ENCODE data around the gene ITIH2. TPM values are rescaled to one million over a fixed set of nuclear protein-coding genes. Genes with fewer than 3 reads are reported as not detected.
"Not testable (repeated sequence)": the region's sequence is repeated elsewhere in the genome, so short reads cannot be mapped to it uniquely, and the experiment has no call there.

ITIH2 gene
- total RNA-seq, 1 donor from 2014 or later = not detected

GRCh38 chr10:7696545-7696944 lies 6.6 kb upstream of the ITIH2 start:
- no peak for DNase-seq (ENCODE audit: low read depth, low spot score)

GRCh38 chr10:7697426-7697825 lies 5.7 kb upstream of the ITIH2 start:
- no peak for DNase-seq (ENCODE audit: low read depth, low spot score)

DNA sequence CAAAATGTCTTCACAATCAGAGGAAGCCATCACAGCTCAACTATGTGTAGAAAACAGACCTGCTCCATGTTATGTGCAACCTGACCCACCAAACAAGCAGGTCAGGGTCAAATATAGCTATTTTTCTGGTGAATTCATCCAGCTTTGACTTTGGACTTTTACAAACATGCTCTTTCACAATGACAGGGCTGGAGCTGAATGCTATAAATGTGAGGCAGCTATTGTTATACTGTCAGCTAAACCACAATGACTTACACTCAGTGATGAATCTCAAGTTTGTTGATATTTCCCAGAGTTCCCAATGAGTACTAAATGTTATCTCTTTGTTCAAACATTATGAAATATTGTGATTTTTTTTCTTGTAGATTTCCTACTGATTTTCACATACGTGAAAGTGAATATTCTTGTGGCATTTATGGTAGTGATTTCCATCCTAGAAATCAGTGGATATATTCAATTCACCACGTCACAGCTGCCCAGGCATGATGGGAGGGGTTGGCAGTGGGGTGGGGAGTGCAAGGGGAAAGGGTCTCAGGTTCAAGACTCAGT lies 2.5 kb upstream of the ITIH2 start:
- no peak for DNase-seq (ENCODE audit: low read depth, low spot score)

GRCh38 chr10:7701158-7701742 lies 1.9 kb upstream of the ITIH2 start:
- DNase-seq (ENCODE audit: low read depth, low spot score) = no peak

DNA sequence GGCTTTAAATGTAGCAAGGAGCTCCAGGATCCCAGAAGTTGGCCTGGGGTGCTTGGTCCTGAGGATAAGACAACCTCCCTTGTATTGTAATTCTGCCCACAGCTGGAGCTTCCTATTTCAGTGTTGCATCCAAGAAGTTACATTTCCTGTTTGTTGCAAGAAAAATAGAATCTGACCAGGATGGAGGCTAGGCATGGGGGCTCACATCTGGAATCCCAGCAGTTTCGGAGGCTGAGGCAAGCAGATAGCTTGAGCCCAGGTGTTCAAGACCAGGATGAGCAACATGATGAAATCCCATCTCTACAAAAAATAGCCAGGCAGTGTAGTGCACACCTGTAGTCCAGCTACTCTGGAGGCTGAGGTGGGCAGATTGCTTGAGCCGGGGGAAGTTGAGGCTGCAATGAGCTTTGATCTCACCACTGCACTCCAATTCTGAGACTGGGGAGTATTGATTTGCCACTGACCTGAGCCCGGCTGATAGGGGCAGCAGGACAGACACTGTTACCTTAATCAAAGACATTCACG lies 766 bp upstream of the ITIH2 start:
- DNase-seq (ENCODE audit: low read depth, low spot score) = no peak

DNA sequence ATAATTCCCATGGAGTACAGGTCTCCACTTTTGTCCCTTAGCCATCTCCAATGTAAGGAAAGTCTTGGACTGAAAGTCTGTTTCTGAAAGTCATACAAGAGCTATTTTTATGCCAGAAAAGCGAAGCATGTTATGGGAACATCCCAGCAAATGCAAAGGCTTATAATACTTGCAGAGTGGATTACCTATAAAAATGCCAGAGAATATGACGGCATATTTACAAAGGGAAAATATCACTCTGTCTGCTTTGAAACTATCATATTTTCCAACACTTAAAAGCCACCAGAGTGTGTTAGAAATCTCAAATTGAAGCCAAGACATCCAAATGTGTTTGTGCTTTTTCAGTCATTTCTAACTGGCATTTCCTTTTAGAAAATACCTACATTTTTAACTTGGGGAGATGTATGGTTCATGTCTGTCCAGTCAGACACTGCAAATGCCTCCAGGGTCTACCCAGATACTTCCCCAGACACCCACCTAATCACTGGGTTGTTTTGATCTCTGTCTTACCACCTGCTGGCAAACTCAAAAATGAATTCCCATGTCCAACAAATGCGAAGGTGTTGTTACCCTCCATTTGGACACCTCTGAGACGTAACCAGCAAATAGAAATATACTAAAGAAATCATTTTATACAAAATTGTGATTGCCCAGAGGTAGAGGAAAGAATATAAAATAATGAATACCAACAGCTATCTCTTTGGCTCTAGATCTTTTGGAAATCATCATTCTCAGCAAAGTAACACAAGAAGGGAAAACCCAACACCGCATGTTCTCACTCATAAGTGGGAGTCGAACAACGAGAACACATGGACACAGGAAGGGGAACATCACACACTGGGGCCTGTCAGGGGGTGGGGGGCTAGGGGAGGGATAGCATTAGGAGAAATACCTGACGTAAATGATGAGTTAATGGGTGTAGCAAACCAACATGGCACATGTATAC lies 1.2 kb downstream of the ITIH2 start:
- DNase-seq (ENCODE audit: low read depth, low spot score) = no peak

GRCh38 chr10:7705341-7705740 lies 2.2 kb downstream of the ITIH2 start:
- DNase-seq (ENCODE audit: low read depth, low spot score) = no peak

DNA sequence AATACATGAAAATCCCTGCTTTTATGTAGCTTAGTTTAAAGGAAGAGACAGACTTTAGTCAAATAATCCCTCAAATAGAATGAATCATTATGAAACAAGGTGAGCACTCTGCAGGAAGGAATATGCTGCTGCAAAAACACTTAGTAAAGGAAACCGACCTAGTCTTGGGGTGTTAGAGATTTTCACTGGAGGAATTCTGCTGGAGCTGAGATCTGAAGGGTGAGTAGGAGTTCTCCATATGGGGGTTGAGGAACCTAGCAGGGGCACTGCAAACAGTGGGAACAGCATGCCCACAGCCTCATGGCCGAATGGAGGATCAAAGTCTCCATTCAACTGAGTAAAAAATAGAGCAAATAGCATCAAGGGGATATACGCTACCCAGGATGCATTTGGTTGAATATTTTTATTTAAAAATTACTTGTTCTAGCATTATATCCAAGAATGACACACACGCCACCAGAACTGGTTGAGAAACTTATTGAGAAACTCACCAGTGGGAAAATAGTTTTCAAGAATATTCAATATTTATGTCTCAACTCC lies 3.5 kb downstream of the ITIH2 start:
- DNase-seq (ENCODE audit: low read depth, low spot score) = no peak

DNA sequence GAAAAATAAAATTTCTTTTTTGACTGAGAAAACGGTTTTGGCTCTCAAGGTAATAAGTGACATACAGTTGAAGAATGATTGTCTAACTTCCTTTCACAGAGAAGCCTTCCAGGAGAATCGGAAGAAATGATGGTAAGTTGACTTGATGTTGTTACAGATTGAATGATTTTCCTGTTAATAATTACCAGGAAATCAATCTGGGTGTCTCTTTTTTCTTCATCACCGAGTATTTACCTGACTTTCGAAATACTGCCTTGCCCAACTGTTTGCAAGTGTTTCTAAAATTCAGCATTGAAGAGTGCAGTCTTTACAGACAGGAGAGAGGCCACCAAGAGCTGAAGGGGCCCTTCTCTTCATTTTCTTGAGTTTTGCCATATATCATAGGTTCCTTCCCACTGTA lies 4.0 kb downstream of the ITIH2 start:
- no peak for DNase-seq (ENCODE audit: low read depth, low spot score)

- DNase-seq (ENCODE audit: low read depth, low spot score) = no peak
Observed at GRCh38 chr10:7707858-7708622, 4.9 kb downstream of the ITIH2 start.

DNA sequence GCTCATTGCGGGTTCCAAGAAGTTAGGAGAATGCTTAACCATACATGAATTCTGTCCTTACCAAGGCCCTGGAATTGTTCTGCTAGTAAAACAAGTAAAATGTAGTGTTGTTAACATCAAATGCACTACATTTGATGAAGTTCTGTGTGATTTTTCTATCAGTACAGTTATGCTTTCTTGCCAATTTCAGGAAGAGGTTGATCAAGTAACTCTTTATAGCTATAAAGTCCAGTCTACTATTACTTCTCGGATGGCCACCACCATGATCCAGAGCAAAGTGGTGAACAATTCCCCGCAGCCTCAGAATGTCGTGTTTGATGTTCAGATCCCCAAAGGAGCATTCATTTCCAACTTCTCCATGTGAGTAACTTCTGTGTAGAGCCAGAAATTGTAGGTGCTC lies 5.7 kb downstream of the ITIH2 start:
- no peak for DNase-seq (ENCODE audit: low read depth, low spot score)

DNA sequence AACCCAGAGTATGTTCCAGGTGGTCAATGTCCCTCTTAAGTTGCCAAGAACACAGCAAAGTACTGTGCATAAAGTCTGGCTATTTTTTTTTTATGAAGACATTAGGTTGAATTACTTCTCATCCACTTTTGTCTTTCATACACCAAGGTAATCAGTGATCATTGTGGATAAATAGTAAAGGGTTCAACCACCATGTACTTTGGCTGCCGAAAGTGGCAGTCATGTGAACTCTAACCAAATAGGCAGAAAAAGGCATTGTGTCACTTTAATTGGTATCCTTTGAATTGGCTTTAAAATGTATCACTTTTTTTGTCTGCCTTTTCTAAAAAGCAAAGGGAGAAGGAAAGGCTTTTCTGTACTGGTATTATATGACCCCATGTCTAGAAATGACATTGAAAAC lies 7.3 kb downstream of the ITIH2 start:
- DNase-seq (ENCODE audit: low read depth, low spot score) = no peak

DNA sequence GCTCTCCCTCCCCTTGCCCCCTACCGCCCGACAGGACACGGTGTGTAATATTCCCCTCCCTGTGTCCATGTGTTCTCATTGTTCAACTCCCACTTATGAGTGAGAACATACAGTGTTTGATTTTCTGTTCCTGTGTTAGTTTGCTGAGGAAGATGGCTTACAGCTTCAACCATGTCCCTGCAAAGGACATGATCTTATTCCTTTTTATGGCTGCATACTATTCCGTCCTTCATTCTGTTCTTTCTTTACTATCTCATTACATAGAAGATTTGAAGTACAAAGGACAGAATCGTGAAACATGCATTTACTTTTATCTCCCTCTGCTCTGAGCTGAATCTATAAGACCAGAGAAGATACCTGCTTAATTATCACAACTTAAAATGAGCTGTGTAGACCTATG lies 8.0 kb downstream of the ITIH2 start:
- DNase-seq (ENCODE audit: low read depth, low spot score) = not testable (repeated sequence)

GRCh38 chr10:7715515-7715914 lies 12.4 kb downstream of the ITIH2 start:
- DNase-seq (ENCODE audit: low read depth, low spot score) = no peak

DNA sequence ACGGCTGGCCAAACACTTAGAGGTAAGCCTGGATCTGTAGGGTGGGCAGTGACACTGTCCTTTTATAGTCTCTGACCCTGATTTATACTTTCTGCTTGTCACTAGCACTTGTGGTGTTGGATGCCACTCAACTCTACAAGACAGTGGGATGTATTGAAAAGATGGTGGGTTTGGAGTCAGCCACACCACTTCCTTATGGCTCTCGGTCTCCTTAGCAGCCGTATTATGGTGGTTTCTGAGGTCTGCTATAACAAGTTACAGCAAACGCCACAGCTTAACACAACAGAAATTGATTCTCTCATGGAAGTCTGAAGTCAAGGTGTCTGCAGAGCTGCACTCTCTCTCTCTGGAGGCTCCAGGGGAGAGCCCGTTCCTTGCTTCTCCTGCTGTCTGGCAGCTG lies 14.7 kb downstream of the ITIH2 start:
- DNase-seq (ENCODE audit: low read depth, low spot score) = no peak

DNA sequence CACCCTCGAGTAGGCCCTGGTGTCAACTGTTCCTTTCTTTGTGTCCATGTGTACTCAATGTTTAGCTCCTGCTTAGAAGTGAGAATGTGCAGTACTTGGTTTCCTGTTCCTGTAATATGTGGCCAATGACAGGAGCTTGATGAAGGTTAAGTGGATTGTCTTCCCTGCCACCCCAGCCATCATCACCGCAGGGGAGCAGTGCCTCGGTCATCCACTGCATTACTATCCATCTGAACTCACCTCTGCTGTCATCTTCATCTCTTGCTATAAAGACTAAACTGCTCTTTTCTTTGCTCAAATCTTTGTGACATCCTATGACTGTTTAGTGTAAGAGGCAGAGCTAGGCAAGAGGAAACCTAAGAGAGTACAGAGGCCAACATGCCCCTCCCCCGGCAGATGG lies 15.6 kb downstream of the ITIH2 start:
- DNase-seq (ENCODE audit: low read depth, low spot score) = no peak

GRCh38 chr10:7720478-7720877 lies 17.4 kb downstream of the ITIH2 start:
- no peak for DNase-seq (ENCODE audit: low read depth, low spot score)

DNA sequence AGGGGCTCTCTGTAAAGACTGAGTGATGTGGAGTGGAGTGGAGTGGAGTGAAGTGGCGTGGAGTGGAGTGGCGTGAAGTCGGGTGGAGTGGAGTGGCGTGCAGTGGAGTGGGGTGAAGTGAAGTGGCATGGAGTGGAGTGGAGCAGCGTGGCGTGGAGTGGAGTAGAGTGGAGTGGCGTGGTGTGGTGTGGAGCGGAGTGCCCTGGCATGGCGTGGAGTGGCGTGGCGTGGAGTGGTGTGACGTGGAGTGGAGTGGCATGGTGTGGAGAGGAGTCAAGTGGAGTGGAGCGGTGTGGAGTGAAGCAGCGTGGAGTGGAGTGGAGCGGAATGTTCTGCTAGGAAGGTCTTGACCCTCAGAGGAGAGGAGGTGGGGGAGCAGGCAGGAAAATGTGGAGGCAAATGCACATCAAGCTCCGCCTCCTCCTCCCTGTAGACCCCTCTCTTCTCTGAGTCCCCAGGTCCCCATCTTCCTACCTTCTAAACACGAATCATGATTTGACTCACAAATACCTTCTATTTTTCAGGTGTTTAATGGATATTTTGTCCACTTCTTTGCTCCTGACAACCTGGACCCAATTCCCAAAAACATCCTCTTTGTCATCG lies 19.9 kb downstream of the ITIH2 start:
- no peak for DNase-seq (ENCODE audit: low read depth, low spot score)

DNA sequence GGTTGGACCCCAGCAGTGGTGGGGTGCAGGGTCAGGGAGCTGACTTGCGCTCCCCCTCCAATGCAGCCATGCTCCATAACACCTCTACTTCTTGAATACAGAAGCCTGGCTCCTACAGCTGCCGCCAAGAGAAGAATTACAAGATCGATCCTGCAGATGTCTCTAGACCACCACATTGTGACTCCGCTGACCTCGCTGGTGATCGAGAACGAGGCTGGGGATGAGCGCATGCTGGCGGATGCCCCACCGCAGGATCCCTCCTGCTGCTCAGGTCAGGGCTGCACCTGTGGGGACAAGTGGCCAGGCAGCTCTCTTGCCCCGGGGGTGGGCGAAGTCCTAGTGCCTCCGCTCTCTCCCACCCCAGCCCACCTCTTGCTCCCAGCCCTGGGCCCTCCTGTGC lies 31.7 kb downstream of the ITIH2 start:
- DNase-seq (ENCODE audit: low read depth, low spot score) = no peak

GRCh38 chr10:7738536-7739407 lies 35.7 kb downstream of the ITIH2 start:
- no peak for DNase-seq (ENCODE audit: low read depth, low spot score)
